Esophagus squamous epithelium (tissue), 4 donors: ENCODE results near the gene ZNF512.

ENCODE experiments used
- POLR2A ChIP-seq, 4 donors: fragments of 450-650 bp; IDR thresholded peaks; one replicate each; pipeline ENCODE4 v1.6.1; 2017; ENCODE audit warnings: antibody characterized with exemption in 4 of 4, mild to moderate bottlenecking in 4 of 4, moderate library complexity in 3 of 4
- TF ChIP-seq, protein P1 (sequence below), 6 experiments: fragments of 450-650 bp in 4 of 6; fragments of 200-600 bp in 2 of 6; sonication (generic) in 2 of 6; IDR thresholded peaks; one replicate each; pipeline ENCODE4 v1.5.1; 2016 to 2019; ENCODE audit warnings: antibody characterized with exemption in 6 of 6, mild to moderate bottlenecking in 4 of 6, moderate library complexity in 4 of 6

DNA sequence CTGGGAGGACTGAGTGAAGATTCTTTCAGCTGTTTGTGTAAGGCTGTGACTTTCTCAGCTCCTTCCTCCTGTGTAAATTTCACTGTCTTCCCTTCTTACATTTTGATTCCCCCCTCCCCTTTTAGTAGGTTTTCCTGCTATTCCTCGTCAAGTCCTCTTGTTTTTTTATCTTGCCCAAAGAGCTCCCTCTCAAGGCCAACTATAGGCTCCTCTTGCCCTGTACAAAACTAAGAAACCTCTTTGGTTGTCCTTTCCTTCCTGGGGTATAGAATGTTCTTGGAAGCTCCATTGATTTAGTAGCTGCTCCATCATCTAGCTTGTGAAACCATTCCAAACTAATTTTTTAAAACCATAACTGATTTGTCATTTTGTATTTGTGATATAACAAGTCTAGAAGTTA lies 38.7 kb downstream of the ZNF512 start:
- TF ChIP-seq POLR2A (IDR thresholded peaks at IDR 0.05) = no peak
- TF ChIP-seq, protein P1, sequence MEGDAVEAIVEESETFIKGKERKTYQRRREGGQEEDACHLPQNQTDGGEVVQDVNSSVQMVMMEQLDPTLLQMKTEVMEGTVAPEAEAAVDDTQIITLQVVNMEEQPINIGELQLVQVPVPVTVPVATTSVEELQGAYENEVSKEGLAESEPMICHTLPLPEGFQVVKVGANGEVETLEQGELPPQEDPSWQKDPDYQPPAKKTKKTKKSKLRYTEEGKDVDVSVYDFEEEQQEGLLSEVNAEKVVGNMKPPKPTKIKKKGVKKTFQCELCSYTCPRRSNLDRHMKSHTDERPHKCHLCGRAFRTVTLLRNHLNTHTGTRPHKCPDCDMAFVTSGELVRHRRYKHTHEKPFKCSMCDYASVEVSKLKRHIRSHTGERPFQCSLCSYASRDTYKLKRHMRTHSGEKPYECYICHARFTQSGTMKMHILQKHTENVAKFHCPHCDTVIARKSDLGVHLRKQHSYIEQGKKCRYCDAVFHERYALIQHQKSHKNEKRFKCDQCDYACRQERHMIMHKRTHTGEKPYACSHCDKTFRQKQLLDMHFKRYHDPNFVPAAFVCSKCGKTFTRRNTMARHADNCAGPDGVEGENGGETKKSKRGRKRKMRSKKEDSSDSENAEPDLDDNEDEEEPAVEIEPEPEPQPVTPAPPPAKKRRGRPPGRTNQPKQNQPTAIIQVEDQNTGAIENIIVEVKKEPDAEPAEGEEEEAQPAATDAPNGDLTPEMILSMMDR (IDR thresholded peaks at IDR 0.05) = no peak
